ENCODE measurements around the gene EMILIN1.

The EMILIN1 gene

DNA sequence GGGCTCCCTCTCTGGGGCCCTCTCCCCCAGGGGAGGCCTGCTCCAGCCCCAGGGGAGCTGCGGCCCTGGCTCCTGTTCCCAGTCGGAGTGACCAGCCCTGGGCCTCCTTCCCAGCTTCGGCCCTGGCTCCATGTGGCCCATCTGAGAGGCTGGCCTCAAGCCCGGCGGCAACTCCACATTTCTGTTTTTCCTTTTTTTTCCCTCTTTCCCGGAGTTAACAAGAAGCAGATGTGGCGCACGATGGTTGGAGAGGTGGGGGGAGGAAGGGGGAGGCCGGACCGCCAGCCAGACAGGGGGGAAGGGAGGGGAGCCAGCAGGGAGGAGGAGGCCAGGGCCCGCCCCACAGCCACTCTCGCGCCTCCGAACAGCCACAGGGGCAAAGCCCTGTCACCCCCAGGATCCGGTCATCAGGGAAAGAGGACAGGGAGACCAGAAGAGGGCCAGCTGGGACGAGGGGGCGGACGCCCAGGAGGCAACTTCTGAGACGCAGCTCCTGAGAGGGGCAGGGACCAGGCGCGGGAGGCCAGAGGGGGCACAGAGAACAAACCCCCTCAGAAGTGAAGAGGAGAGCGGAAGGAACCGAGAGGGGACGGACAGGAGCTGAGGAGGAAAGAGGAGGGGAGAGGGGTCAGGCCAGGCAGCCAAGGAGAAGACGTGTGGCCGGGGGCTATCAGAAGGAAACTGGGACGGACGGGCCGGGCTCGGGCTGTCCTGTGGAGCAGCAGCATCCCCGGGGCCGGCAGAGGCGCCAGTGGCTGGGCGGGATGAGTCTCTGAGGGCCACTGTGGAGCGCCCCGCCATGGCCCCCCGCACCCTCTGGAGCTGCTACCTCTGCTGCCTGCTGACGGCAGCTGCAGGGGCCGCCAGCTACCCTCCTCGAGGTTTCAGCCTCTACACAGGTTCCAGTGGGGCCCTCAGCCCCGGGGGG lies at the start of gene EMILIN1:
Gene EMILIN1 (plus strand): TSS at position 349 of the 928 bp plus-strand sequence. CDS start 451 bp downstream, at position 800.
- no peak for DNase-seq (ENCODE audit: low read depth in 1 of 2, low spot score in 1 of 2)

- DNase-seq (ENCODE audit: low read depth in 1 of 2, low spot score in 1 of 2): no peak
Observed at GRCh38 chr2:27029051-27029450, 49.4 kb upstream of the EMILIN1 start.

- peak; percentile 57 to 75 for DNase-seq (ENCODE audit: low read depth in 1 of 2, low spot score in 1 of 2)
Observed at GRCh38 chr2:27032495-27033252, 45.7 kb upstream of the EMILIN1 start, which contains the start of gene TMEM214. TSS of gene TMEM214 (plus strand) at chr2:27032965. CDS start at chr2:27033016, 51 bp downstream.

GRCh38 chr2:27033253-27033852 lies 45.1 kb upstream of the EMILIN1 start:
- no peak for DNase-seq (ENCODE audit: low read depth in 1 of 2, low spot score in 1 of 2)

DNA sequence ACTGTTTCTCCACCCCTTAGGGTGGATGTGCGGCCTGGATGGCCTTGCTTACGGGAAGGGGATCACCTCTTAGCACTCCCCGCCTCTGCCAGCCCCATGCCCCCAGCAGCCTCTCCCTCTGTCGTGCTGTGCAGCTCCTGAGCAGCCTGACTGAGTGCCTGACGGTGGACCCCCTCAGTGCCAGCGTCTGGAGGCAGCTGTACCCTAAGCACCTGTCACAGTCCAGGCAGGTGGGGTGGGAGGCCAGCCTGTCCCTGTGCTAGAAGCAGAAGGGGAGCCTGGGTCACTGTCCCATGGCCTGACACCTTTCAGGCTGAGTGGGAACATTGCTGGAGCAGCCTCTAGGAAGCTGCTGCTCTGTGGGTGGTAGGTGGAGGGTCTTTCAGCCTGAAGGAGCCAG lies 40.4 kb upstream of the EMILIN1 start:
- no peak for DNase-seq (ENCODE audit: low read depth in 1 of 2, low spot score in 1 of 2)

- DNase-seq (ENCODE audit: low read depth in 1 of 2, low spot score in 1 of 2): no peak
Observed at GRCh38 chr2:27038631-27039339, 39.6 kb upstream of the EMILIN1 start.

- no peak for DNase-seq (ENCODE audit: low read depth in 1 of 2, low spot score in 1 of 2)
Observed at GRCh38 chr2:27039426-27039825, 39.0 kb upstream of the EMILIN1 start.

DNA sequence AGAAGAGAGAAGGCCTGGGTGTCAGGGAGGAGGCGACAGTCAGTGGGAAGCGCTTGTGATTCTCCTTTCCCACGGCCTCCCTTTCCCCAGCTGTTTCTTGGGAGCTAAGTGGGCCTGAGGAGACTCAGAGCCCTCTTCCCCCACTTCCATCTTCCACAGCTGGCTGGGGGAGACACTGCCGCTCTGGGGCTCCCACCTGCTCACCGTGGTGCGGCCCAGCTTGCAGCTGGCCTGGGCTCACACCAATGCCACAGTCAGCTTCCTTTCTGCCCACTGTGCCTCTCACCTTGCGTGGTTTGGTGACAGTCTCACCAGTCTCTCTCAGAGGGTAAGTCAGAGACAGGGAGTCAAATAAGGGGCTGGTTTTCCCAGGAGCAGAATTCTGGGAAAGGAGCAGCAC lies 38.5 kb upstream of the EMILIN1 start:
- no peak for DNase-seq (ENCODE audit: low read depth in 1 of 2, low spot score in 1 of 2)

GRCh38 chr2:27040282-27040681 lies 38.1 kb upstream of the EMILIN1 start:
- no peak for DNase-seq (ENCODE audit: low read depth in 1 of 2, low spot score in 1 of 2)

GRCh38 chr2:27041752-27042151 lies 36.7 kb upstream of the EMILIN1 start:
- no peak for DNase-seq (ENCODE audit: low read depth in 1 of 2, low spot score in 1 of 2)

DNA sequence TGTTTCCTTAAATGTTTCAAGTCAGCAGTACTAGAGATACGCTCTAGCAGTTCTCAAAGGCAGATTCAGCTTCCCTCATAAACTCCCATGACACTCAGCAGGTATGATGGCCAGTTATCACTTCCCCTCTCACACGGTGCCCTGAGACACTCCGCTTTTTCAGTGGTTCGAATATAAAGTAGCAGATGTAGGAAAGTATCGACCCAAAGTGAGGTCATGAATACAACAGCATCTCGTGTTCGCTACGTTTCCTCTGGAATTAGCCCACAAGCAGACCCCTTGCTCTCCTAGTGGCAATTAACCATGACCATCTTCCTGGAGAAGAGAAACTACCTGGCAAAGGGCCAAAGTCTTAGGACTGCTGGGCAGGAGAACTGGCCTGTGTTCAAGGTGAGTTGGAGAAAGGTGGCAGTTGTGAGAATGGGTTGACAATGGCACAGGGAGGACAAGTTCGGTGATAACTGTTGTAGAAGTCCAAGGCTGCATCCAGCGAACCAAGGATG lies 36.2 kb upstream of the EMILIN1 start:
- DNase-seq (ENCODE audit: low read depth in 1 of 2, low spot score in 1 of 2): no peak

DNA sequence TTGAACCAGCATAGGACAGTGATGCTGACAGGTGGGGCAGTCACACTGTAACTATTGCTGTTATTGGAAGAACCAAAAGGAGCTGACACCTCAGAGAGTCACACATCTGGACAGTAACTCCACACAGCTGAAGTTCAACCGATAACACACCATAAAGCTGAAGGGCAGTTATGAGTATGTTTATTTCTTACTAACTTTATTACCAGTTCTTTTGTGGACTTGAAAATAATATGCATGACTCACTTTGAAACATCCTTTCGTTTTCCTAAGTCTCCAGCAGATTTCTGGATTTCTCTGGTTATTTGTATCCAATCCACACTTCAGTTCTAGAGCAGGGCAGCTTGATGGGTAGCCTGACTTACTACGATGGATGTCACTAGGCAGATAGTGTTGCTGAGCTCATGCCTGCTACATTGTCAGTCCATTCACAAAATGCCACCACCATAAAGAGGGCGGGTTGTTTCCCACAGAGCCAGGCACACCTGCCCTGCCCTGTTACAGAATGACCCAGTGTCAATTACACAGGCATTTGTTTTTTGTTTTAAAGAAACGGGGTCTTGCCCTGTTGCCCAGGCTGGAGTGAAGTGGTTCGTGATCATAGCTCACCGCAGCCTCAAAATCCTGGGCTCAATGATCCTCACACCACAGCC lies 35.3 kb upstream of the EMILIN1 start:
- no peak for DNase-seq (ENCODE audit: low read depth in 1 of 2, low spot score in 1 of 2)

DNA sequence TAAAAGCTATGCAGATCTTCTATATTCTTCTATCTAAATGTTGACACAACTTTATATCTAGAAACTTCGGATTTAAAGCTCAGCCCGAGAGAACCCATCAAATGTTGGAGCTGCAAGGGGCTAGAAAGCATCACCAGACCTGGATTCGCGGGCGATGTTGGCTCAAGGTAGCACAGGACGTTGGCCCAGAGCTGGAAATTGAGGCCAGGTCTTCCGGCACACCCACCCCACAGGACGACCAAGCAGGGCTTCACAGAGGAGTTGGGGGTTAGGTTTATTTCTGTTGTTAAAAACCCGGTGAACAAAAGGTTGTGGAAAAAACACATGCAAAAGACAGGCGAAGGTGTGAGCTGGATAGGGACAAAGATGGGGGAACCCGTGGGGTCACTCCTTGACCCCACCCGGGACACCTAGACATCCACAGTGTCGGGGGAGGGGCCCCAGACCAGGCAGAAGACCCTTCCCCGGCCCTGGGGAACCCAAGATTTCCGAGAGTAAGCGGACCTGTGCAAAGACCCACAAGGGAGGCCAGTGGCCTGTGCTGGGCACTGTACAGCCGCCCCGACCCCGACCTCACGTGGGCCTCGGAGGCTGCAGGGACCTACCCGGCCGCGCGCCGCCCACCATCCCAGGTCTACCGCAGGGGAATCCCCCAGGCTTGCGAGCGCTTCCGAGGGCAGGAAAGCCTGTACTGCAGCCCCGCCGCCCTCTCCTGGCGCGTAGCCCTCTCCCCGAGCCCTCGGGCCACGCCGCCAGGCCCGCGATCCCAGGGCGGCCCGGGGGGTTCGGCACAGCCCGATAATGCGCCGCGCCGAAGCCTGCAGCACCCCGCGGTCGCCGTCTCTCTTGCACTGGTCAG lies 28.8 kb upstream of the EMILIN1 start:
- DNase-seq (ENCODE audit: low read depth in 1 of 2, low spot score in 1 of 2): peak; percentile 26 to 56

GRCh38 chr2:27050281-27050995 lies 28.0 kb upstream of the EMILIN1 start:
- DNase-seq (ENCODE audit: low read depth in 1 of 2, low spot score in 1 of 2): peak; percentile 88

- DNase-seq (ENCODE audit: low read depth in 1 of 2, low spot score in 1 of 2): peak; percentile 92 to 94
Observed at GRCh38 chr2:27050996-27051901, 27.2 kb upstream of the EMILIN1 start, which contains the start of gene AGBL5. TSS of gene AGBL5 (plus strand) at chr2:27051668. CDS start at chr2:27052959, 1,291 bp downstream.

DNA sequence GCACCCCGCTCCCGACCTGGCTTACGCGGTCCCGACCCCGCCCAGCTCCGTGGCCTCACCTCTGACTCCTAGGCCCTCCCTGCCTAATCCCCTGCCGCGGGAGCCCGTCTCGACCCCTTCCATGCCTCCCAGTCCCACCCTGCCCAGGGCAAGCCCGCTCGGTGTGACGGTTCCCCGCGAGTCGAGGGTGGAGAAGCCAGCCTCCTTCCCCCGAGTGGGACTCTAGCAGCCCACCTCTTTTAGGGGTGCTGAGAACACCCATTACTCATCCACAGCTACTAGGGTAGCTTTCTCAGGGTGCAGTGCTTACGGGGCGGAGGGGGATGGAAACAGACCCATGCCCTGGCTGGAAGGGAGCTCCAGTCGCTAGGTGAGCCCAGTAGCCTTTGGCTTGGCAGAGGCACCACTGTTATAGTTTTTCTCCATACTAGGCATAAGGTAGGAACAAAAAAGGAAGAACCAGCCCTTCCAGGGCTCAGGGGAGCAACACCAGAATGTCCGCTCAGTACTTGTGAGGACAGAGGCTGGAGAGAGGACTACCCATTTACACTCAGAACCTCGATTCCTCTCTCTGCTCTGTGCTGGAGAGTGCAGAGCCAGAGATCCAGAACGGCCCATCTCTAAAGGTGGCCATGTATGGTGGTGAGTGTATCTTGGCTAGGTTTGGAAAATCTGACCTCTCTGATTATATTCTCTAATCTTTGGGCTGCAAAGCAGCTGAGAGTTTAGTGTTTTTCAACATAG lies 26.3 kb upstream of the EMILIN1 start:
- peak in 1 of 2 donors; percentile 28 for DNase-seq (ENCODE audit: low read depth in 1 of 2, low spot score in 1 of 2)

- no peak for DNase-seq (ENCODE audit: low read depth in 1 of 2, low spot score in 1 of 2)
Observed at GRCh38 chr2:27053321-27053720, 25.1 kb upstream of the EMILIN1 start.
